ENCODE measurements around the gene TSSC4.

TSSC4 gene

DNA sequence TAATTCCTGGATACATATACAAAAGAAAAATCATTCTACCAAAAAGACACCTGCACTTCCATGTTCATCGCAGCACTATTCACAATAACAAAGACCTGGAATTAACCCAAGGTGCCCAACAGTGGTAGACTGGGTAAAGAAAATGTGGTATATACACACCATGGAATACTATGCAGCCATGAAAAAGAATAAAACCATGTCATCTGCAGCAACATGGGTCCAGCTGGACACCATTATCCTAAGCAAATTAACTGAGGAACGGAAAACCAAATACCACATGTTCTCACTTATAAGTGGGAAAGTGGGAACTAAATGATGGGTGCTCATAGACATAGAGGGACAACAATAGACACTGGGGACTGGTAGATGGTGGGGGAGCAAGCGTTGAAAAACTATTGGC lies 39.3 kb downstream of the TSSC4 start:
- no peak for TF ChIP-seq TAF1 (IDR thresholded peaks at IDR 0.05; ENCODE audit: borderline replicate concordance, insufficient read depth, low read length)
- no peak for TF ChIP-seq POLR2AphosphoS5 (IDR thresholded peaks at IDR 0.05; ENCODE audit: low read depth, low read length)
- TF ChIP-seq SIN3A (IDR thresholded peaks at IDR 0.05; ENCODE audit: borderline replicate concordance, insufficient read depth, low read length) = no peak
- no peak for TF ChIP-seq FOXP2 (optimal IDR thresholded peaks at IDR 0.05; ENCODE audit: borderline replicate concordance, extremely low read depth, extremely low read length, insufficient read depth)
- TF ChIP-seq, protein P1, sequence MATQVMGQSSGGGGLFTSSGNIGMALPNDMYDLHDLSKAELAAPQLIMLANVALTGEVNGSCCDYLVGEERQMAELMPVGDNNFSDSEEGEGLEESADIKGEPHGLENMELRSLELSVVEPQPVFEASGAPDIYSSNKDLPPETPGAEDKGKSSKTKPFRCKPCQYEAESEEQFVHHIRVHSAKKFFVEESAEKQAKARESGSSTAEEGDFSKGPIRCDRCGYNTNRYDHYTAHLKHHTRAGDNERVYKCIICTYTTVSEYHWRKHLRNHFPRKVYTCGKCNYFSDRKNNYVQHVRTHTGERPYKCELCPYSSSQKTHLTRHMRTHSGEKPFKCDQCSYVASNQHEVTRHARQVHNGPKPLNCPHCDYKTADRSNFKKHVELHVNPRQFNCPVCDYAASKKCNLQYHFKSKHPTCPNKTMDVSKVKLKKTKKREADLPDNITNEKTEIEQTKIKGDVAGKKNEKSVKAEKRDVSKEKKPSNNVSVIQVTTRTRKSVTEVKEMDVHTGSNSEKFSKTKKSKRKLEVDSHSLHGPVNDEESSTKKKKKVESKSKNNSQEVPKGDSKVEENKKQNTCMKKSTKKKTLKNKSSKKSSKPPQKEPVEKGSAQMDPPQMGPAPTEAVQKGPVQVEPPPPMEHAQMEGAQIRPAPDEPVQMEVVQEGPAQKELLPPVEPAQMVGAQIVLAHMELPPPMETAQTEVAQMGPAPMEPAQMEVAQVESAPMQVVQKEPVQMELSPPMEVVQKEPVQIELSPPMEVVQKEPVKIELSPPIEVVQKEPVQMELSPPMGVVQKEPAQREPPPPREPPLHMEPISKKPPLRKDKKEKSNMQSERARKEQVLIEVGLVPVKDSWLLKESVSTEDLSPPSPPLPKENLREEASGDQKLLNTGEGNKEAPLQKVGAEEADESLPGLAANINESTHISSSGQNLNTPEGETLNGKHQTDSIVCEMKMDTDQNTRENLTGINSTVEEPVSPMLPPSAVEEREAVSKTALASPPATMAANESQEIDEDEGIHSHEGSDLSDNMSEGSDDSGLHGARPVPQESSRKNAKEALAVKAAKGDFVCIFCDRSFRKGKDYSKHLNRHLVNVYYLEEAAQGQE (IDR thresholded peaks at IDR 0.05; ENCODE audit: insufficient read depth in 1 of 2, low read depth in 2 of 2, low read length in 2 of 2) = no peak

DNA sequence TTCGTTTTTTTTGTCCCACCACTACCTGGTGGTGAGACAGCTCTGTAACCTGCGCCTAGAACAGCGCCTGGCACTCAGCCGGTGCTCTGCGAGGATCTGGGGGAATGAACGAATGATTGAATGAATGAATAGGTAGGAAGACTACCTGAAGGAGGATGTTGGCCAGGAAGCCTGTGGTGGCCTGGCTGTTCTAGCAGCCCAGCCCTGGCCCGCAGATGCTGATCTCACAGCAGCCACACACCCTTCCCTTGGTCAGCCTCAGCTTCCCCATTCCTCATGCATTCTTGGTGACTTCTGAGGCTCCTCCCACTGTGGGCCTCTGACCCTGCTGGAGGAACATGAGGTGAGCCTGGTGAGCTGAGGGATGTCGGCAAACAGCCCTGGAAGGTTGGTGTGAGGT lies 40.1 kb downstream of the TSSC4 start:
- no peak for TF ChIP-seq FOXP2 (optimal IDR thresholded peaks at IDR 0.05; ENCODE audit: borderline replicate concordance, extremely low read depth, extremely low read length, insufficient read depth)

DNA sequence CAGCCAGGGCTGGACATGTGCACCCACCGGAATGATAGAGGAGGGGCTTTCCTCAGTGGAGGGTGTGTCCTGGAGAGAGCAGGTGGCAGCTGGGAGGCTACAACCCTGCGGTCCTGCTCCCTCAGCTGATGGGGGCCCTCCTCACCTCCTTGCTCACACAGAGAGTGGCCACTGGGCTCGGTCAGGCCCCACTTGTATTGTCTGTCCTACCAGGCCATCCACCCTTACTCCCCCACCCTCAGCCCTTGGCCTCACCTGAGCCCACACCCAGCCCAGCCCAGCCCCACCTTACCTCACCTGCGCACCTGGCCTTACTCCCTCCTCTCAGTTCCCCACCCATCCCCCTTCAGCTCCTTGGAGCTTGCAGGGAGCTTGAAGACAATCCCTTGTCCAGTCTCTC lies 40.6 kb downstream of the TSSC4 start:
- no peak for TF ChIP-seq TAF1 (IDR thresholded peaks at IDR 0.05; ENCODE audit: borderline replicate concordance, insufficient read depth, low read length)

DNA sequence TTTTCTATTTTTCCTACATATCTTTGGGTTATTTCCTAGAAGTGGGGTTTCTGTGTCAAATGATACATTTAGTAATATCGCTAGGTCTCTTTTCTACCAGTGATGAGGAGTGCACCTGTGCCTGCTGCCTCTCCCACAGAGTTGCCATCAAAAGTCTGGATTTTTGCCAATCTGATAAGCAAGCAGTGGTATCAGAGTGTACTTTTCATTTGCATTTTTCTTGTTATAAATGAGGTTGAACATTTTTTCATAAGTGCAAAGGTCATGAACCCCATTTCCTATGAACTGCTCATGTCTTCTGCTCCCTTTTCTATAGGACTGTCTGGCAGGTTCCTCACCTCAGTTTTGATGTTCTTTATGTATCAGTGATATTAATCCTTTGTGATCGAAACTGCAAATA lies 42.0 kb downstream of the TSSC4 start:
- TF ChIP-seq FOXP2 (optimal IDR thresholded peaks at IDR 0.05; ENCODE audit: borderline replicate concordance, extremely low read depth, extremely low read length, insufficient read depth) (no peak), SIN3A (IDR thresholded peaks at IDR 0.05; ENCODE audit: borderline replicate concordance, insufficient read depth, low read length) (no peak), POLR2AphosphoS5 (IDR thresholded peaks at IDR 0.05; ENCODE audit: low read depth, low read length) (no peak), TAF1 (IDR thresholded peaks at IDR 0.05; ENCODE audit: borderline replicate concordance, insufficient read depth, low read length) (no peak)
- TF ChIP-seq, protein P1 (IDR thresholded peaks at IDR 0.05; ENCODE audit: insufficient read depth in 1 of 2, low read depth in 2 of 2, low read length in 2 of 2) = no peak

DNA sequence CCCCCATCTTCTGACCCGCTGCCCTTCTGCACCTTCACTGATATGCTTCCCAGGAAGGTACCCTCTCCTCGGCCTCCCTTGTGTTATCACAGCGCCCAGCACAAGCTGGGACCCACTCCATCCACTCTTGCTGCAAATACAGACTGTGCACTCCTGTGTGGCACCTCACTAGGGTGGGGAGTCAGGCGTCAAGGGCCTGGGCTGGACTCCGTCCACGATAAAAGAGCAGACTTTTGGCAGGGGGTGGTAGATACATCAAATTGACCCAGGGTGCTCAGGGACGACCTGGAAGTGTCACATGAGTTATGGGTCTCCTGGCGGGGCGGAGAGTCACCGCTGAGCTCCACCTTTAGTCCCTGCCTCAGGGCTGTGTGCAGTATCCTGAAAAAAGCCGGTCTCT lies 42.9 kb downstream of the TSSC4 start:
- TF ChIP-seq POLR2AphosphoS5 (IDR thresholded peaks at IDR 0.05; ENCODE audit: low read depth, low read length) (no peak), SIN3A (IDR thresholded peaks at IDR 0.05; ENCODE audit: borderline replicate concordance, insufficient read depth, low read length) (no peak), FOXP2 (optimal IDR thresholded peaks at IDR 0.05; ENCODE audit: borderline replicate concordance, extremely low read depth, extremely low read length, insufficient read depth) (no peak), TAF1 (IDR thresholded peaks at IDR 0.05; ENCODE audit: borderline replicate concordance, insufficient read depth, low read length) (no peak)
- TF ChIP-seq, protein P1 (IDR thresholded peaks at IDR 0.05; ENCODE audit: insufficient read depth in 1 of 2, low read depth in 2 of 2, low read length in 2 of 2) = no peak

DNA sequence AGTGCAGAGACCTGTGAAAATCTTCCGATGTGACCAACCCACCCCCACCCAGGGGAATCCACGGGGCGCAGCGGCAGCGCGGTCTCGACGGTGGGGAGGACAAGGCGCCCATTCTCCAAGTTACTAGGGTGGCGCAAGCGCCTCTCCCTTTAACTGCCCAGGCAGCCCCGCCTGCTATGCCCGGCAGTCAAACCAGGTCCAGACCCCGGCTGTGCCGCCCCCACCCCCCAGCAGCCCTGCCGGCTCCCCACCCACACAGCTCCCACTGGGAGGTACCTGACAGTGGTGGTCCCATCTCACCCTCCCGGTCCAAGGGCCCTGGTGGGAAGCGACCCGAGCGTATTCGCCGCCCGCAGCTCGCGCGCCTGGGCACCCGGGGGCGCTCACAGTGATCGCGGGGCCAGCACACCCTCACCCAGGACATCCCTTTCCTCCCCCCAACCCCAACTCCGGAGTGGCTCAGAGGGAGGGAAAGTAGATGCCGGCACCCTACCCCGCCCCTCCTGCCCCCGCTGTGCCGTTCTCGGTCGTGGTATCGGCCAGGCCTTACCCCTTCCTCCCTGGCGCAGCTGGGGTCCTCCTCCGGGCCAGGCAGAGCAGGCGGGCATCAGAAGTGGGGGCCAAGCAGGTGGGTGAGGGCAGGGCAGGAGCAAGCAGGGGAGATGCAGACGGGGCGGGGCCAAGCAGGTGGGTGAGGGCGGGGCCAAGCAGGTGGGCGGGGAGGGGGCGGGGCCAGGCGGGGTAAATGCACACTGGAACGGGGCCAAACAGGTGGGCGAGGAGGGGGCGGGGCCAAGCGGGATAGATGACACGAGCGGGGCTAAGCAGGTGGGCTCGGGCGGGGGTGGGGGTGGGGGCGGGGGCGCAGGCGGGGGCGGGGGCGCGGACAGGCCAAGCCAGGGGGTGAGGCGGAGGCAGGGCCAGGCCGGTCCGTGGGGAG lies 43.6 kb downstream of the TSSC4 start, which contains the start of gene TRPM5:
Gene TRPM5, minus strand, starts transcription at position 634 of the 940 bp plus-strand sequence. CDS start 21,478 bp downstream, outside the sequence.
- no peak for TF ChIP-seq FOXP2 (optimal IDR thresholded peaks at IDR 0.05; ENCODE audit: borderline replicate concordance, extremely low read depth, extremely low read length, insufficient read depth)
- no peak for TF ChIP-seq TAF1 (IDR thresholded peaks at IDR 0.05; ENCODE audit: borderline replicate concordance, insufficient read depth, low read length)
- TF ChIP-seq, protein P1 (IDR thresholded peaks at IDR 0.05; ENCODE audit: insufficient read depth in 1 of 2, low read depth in 2 of 2, low read length in 2 of 2) = no peak
- TF ChIP-seq POLR2AphosphoS5 (IDR thresholded peaks at IDR 0.05; ENCODE audit: low read depth, low read length) = no peak
